ENCODE measurements around the gene IDH2. TPM values are rescaled to one million over a fixed set of nuclear protein-coding genes. Genes with fewer than 3 reads are reported as not detected.

IDH2 gene
- total and polyA plus RNA-seq, 2 of the 4 experiments (the other 2 are of a cell fraction): 84.9 to 118 TPM

DNA sequence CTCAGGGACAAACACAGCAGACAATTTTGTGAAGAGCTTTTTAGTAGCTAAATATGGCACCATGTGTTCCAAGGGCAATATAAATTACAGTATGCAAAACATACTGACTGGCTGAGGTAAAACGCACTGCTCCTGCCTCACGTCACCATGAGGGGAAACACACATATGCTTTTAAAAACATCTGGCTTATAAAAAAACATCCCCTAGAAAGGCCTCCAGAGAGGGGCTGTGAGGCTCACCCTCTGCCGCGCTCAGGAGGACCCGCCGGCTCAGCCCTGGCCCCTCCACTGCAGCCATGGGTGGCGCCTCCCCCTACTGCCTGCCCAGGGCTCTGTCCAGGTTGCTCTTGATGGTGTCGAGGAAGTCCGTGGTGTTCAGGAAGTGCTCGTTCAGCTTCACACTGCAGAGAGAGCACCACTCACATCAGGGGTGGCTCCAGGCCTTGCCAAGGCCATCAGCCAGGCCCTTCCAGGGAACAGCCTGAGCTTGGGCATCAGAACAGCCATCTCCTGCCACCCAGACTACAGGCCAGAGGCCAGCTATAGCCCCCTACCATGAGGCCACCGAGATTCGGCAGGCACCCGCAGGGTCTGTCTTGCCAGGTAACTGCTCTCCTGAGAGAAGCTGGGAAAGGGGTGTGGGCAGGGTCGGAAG lies 18.2 kb downstream of the IDH2 start:
- Histone ChIP-seq H4K20me1 (ENCODE audit: insufficient read depth, low read length) (0 out of 2 replicates have a peak, but pooled peaks cover 12% of the 10 kb centered on the region), H3K4ac (ENCODE audit: low read depth, low read length) (no peak overlapping the region), H2AFZ (replicated peaks; ENCODE audit: low read length, poor library complexity) (no peak overlapping the region), H3K4me3 (ENCODE audit: insufficient read depth, low read depth, low read length) (no peak overlapping the region), H4K8ac (ENCODE audit: low read depth in 2 of 2, low read length in 2 of 2) (no peak overlapping the region), H2AK9ac (replicated peaks; ENCODE audit: low read depth, low read length, poor library complexity) (no peak overlapping the region), H4K5ac (ENCODE audit: low read depth, low read length) (no peak overlapping the region), H2BK120ac (ENCODE audit: low read depth, low read length) (no peak overlapping the region), H3K56ac (ENCODE audit: extremely low read depth, insufficient read depth, low read length) (no peak overlapping the region), H3K9me3 (ENCODE audit: control insufficient read depth, insufficient read depth, low read length) (no peaks in the 10 kb centered on the region), H2BK5ac (ENCODE audit: low read depth, low read length, poor library complexity, severe bottlenecking) (no peak overlapping the region), H3K79me1 (ENCODE audit: low read depth in 1 of 2, low read length in 2 of 2) (peaks cover 0 to 6% of the 10 kb centered on the region in 2 experiments; a peak in 2 of 4 replicates), H3K4me2 (ENCODE audit: low read depth, low read length) (no peak overlapping the region), H3K18ac (ENCODE audit: low read depth, low read length) (no peak overlapping the region), H3K14ac (replicated peaks; ENCODE audit: low read depth, low read length) (no peak overlapping the region), H2AK5ac (ENCODE audit: low read depth, low read length) (no peak overlapping the region), H3K9ac (ENCODE audit: low read depth, low read length) (no peak overlapping the region), H3K36me3 (ENCODE audit: control insufficient read depth, insufficient read depth, low read length) (peaks cover 48% of the 10 kb centered on the region), H4K91ac (ENCODE audit: insufficient read depth, low read depth, low read length) (no peak overlapping the region), H3K27ac (ENCODE audit: insufficient read depth, low read length) (no peak overlapping the region), H2BK15ac (ENCODE audit: low read depth, low read length) (no peak overlapping the region), H2BK20ac (ENCODE audit: low read depth, low read length) (no peak overlapping the region), H3K23ac (ENCODE audit: low read depth, low read length) (no peak overlapping the region), H3K27me3 (ENCODE audit: control insufficient read depth, insufficient read depth, low read length) (no peaks in the 10 kb centered on the region), H3K4me1 (ENCODE audit: control insufficient read depth, insufficient read depth, low read length) (peaks cover 4% of the 10 kb centered on the region; the same call in 1 of the 2 replicates), H3K9me1 (ENCODE audit: insufficient read depth, low read length) (no peaks in the 10 kb centered on the region)
- no TSS peak for BruUV-seq (replicated peaks)
- in situ Hi-C loops (cut with MboI; ENCODE audit: low sequenced_read_pairs): no loop called here
- dilution Hi-C loops (cut with HindIII; ENCODE audit: low sequenced_read_pairs, unreplicated experiment): no loop called here
- intact Hi-C loops (cut with micrococcal nuclease): loop anchor here (10.0 kb wide), 1 partner anchor 141 kb away; no protein-coding TSS in a partner anchor
- ATAC-seq (ENCODE audit: low read depth) (no peak), DNase-seq (no peak)
- POLR2A ChIA-PET (ENCODE audit: unreplicated experiment): no interaction called here
- TF ChIP-seq RAD21 (IDR thresholded peaks at IDR 0.05; ENCODE audit: low read length) (no peak), RFX5 (IDR thresholded peaks at IDR 0.05; ENCODE audit: low read depth, low read length) (no peak), MAZ (IDR thresholded peaks at IDR 0.05; ENCODE audit: borderline replicate concordance, low read depth, low read length) (no peak), FOS (IDR thresholded peaks at IDR 0.05; ENCODE audit: low read depth, low read length) (no peak), MAFK (IDR thresholded peaks at IDR 0.05; ENCODE audit: low read depth, low read length) (no peak), POLR2A (IDR thresholded peaks at IDR 0.05; ENCODE audit: low read depth, low read length) (no peak), RCOR1 (IDR thresholded peaks at IDR 0.05; ENCODE audit: insufficient replicate concordance, low read length) (no peak), MXI1 (IDR thresholded peaks at IDR 0.05; ENCODE audit: borderline replicate concordance, low read depth, low read length) (no peak), NFE2L2 (IDR thresholded peaks at IDR 0.05; ENCODE audit: low read depth, low read length) (no peak), BHLHE40 (IDR thresholded peaks at IDR 0.05; ENCODE audit: low read depth, low read length) (no peak), SMC3 (IDR thresholded peaks at IDR 0.05; ENCODE audit: low read depth, low read length) (no peak), CEBPB (IDR thresholded peaks at IDR 0.05; ENCODE audit: low read depth, low read length) (no peak), CHD1 (IDR thresholded peaks at IDR 0.05; ENCODE audit: low read depth, low read length) (no peak)
- TF ChIP-seq, protein P1, sequence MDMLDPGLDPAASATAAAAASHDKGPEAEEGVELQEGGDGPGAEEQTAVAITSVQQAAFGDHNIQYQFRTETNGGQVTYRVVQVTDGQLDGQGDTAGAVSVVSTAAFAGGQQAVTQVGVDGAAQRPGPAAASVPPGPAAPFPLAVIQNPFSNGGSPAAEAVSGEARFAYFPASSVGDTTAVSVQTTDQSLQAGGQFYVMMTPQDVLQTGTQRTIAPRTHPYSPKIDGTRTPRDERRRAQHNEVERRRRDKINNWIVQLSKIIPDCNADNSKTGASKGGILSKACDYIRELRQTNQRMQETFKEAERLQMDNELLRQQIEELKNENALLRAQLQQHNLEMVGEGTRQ (IDR thresholded peaks at IDR 0.05; ENCODE audit: low read depth, low read length): no peak
- TF ChIP-seq, protein P2, sequence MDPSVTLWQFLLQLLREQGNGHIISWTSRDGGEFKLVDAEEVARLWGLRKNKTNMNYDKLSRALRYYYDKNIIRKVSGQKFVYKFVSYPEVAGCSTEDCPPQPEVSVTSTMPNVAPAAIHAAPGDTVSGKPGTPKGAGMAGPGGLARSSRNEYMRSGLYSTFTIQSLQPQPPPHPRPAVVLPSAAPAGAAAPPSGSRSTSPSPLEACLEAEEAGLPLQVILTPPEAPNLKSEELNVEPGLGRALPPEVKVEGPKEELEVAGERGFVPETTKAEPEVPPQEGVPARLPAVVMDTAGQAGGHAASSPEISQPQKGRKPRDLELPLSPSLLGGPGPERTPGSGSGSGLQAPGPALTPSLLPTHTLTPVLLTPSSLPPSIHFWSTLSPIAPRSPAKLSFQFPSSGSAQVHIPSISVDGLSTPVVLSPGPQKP (IDR thresholded peaks at IDR 0.05; ENCODE audit: borderline replicate concordance, low read depth, low read length): no peak
- TF ChIP-seq, protein P3, sequence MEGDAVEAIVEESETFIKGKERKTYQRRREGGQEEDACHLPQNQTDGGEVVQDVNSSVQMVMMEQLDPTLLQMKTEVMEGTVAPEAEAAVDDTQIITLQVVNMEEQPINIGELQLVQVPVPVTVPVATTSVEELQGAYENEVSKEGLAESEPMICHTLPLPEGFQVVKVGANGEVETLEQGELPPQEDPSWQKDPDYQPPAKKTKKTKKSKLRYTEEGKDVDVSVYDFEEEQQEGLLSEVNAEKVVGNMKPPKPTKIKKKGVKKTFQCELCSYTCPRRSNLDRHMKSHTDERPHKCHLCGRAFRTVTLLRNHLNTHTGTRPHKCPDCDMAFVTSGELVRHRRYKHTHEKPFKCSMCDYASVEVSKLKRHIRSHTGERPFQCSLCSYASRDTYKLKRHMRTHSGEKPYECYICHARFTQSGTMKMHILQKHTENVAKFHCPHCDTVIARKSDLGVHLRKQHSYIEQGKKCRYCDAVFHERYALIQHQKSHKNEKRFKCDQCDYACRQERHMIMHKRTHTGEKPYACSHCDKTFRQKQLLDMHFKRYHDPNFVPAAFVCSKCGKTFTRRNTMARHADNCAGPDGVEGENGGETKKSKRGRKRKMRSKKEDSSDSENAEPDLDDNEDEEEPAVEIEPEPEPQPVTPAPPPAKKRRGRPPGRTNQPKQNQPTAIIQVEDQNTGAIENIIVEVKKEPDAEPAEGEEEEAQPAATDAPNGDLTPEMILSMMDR (conservative IDR thresholded peaks at IDR 0.05; ENCODE audit: low read depth, low read length): no peak
- CTCF ChIA-PET: interaction anchor here (0.6 kb wide), 1 partner anchor 29 kb away, joined by 4 read pairs; no protein-coding TSS in a partner anchor
- WGBS, 2 experiments (ENCODE audit: extremely low coverage in 2 of 2, insufficient read length in 1 of 2): 60% methylated on average over 3 of the region's 14 CpGs; no CpG with 5 or more reads in 1 of the 2 experiments
